Breast epithelium (tissue), 3 donors: Measurements from ENCODE around the gene VEZT.

Source experiments
- POLR2A ChIP-seq: fragments of 450-650 bp; IDR thresholded peaks from one replicate; pipeline ENCODE4 v1.6.1; 2016; ENCODE audit warnings: antibody characterized with exemption, mild to moderate bottlenecking, moderate library complexity
- POLR2AphosphoS5 ChIP-seq, 3 donors: sonication (generic); formaldehyde crosslinking; IDR thresholded peaks; one replicate each; pipeline ENCODE4 v1.6.1; 2017; ENCODE audit warnings: antibody characterized with exemption in 3 of 3
- TF ChIP-seq, protein P1 (sequence below), 3 donors: fragments of 450-650 bp; IDR thresholded peaks; one replicate each; pipeline ENCODE4 v1.5.1; 2016 to 2017; ENCODE audit warnings: antibody characterized with exemption in 3 of 3, mild to moderate bottlenecking in 3 of 3, moderate library complexity in 3 of 3

DNA sequence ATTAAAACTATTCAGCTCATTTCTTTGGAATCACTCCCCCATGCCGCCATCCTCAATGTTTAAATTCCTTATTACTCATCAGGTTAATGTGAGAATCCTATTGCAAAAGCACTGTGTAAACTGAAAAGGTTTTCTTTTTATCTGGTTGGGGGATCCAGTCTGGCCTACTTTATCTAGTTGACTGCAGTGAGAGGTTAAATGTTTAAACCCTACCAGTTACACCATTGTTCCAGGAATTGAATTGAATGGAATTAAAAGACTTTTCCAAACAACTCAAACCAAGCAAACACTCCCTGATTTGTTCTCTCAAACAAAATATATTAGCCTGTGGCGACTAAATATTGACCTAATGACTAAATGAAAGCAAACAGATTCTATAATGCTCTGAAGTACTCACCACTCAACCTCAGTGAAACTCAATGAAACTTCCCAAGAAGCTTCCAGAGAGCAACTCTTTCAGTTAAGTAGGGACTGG, 100.5 kb downstream of the VEZT start:
- TF ChIP-seq, protein P1, sequence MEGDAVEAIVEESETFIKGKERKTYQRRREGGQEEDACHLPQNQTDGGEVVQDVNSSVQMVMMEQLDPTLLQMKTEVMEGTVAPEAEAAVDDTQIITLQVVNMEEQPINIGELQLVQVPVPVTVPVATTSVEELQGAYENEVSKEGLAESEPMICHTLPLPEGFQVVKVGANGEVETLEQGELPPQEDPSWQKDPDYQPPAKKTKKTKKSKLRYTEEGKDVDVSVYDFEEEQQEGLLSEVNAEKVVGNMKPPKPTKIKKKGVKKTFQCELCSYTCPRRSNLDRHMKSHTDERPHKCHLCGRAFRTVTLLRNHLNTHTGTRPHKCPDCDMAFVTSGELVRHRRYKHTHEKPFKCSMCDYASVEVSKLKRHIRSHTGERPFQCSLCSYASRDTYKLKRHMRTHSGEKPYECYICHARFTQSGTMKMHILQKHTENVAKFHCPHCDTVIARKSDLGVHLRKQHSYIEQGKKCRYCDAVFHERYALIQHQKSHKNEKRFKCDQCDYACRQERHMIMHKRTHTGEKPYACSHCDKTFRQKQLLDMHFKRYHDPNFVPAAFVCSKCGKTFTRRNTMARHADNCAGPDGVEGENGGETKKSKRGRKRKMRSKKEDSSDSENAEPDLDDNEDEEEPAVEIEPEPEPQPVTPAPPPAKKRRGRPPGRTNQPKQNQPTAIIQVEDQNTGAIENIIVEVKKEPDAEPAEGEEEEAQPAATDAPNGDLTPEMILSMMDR (IDR thresholded peaks at IDR 0.05), result no peak
- no peak for TF ChIP-seq POLR2AphosphoS5 (IDR thresholded peaks at IDR 0.05)
- TF ChIP-seq POLR2A, result no peak
